ENCODE data around the gene SLCO1A2.
"Not testable (repeated sequence)": the region's sequence is repeated elsewhere in the genome, so short reads cannot be mapped to it uniquely, and the experiment has no call there.

The SLCO1A2 gene, protein sequence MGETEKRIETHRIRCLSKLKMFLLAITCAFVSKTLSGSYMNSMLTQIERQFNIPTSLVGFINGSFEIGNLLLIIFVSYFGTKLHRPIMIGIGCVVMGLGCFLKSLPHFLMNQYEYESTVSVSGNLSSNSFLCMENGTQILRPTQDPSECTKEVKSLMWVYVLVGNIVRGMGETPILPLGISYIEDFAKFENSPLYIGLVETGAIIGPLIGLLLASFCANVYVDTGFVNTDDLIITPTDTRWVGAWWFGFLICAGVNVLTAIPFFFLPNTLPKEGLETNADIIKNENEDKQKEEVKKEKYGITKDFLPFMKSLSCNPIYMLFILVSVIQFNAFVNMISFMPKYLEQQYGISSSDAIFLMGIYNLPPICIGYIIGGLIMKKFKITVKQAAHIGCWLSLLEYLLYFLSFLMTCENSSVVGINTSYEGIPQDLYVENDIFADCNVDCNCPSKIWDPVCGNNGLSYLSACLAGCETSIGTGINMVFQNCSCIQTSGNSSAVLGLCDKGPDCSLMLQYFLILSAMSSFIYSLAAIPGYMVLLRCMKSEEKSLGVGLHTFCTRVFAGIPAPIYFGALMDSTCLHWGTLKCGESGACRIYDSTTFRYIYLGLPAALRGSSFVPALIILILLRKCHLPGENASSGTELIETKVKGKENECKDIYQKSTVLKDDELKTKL

DNA sequence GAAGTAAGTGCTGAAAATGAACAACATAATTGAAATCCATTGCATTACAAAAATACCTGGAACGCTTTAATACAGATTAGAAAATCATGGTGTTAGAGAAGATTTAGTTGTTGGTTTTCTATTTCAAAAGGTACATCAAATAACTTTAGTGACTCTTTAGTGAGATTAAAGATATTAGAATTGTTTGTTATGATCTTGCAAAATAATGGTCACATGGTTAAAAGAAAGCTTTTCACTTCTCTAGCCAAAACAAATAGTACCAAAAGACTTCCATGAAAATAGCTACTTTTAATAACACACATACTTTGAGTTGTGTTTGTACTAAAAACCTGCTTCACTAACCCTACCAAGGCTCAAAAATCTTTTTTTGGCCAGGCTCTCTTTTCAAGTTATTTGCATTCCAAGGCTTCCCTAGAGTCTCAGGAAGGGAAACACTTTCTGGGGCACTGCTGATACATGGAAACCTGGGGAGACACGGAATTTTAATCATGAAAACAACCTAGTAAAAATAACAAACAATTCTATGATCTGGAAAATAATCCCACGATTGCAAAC, at the start of gene SLCO1A2:
SLCO1A2 (minus strand) TSS at position 147 of the 555 bp plus-strand sequence. CDS start 270 bp downstream, outside the sequence.
- DNase-seq (ENCODE audit: insufficient read length, low spot score) (no peak), FAIRE-seq (no peak)

DNA sequence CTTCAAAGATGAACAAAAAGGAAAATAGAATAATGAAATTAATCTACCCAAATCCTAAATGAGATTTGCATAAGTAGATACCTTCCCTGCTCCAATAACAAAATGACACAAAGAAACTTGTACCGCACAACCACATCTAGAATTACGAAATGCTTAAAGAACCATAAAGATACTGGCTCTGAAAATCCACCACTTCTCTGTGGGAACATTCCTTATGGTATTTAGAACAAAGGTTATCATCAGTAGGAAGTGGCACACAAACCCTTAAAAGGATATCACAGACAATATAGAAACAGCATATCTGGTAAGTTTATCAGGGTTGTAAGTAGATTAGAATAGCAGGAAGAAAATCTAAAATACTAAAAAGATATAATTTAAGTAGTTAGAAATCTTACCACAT, 49.5 kb upstream of the SLCO1A2 start:
- FAIRE-seq (no peak), DNase-seq (ENCODE audit: insufficient read length, low spot score) (no peak)

DNA sequence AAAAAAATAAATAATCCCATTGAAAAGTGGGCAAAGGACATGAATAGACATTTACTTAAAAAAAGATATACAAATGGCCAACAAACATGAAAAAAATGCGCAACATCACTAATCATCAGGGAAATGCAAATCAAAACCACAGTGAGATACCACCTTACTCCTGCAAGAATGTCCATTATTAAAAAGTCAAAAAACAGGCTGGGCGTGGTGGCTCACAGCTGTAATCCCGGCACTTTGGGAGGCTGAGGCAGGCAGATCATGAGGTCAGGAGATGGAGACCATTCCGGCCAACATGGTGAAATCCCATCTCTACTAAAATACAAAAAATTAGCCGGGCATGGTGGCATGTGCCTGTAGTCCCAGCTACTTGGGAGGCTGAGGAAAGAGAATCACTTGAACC, 46.6 kb upstream of the SLCO1A2 start:
- not testable (repeated sequence) for DNase-seq (ENCODE audit: insufficient read length, low spot score); FAIRE-seq

DNA sequence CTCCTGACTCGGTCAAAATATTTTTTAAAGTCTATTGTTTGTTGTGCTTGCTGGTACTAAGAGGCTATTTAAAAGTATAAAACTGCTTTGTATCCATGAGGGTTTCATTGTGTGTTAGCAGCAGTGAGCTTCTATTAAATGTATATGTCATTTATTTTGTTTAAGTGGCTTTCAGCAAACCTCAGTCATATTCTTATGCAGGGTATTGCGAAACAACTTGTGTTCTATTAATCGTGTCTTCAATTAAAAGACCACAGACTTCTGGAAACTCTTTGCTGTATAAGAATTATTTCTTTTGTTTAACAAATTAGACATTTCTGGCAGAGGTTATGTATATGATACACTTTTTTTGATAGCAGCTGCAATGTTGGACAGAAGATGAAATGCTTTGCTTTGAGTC, 44.5 kb upstream of the SLCO1A2 start:
- no peak for FAIRE-seq

DNA sequence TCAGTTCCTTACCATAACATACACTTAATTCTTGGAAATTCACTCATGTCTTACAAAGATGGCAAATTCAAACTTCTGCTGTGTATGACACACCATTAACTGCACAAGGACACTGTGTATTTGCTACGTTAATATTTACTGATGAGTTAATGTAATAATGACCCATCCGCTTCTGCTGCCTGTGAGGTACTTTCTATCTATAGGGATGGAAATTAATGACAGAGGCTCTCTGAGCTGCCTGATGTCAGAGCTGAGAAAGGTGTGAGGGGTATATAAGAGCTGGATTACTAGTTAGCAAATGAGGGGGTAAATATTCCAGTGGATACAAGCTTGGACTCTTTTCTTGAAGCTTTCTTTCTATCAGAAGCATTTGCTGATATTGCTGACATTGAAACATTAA, 37.9 kb upstream of the SLCO1A2 start, which contains the start of gene IAPP:
IAPP (plus strand) TSS at position 301 of the 400 bp plus-strand sequence. CDS start 450 bp downstream, outside the sequence.
- FAIRE-seq (no peak), DNase-seq (ENCODE audit: insufficient read length, low spot score) (no peak)

More for the DNA sequence above, 44.5 kb upstream of the SLCO1A2 start:
- no peak for DNase-seq (ENCODE audit: insufficient read length, low spot score)

DNA sequence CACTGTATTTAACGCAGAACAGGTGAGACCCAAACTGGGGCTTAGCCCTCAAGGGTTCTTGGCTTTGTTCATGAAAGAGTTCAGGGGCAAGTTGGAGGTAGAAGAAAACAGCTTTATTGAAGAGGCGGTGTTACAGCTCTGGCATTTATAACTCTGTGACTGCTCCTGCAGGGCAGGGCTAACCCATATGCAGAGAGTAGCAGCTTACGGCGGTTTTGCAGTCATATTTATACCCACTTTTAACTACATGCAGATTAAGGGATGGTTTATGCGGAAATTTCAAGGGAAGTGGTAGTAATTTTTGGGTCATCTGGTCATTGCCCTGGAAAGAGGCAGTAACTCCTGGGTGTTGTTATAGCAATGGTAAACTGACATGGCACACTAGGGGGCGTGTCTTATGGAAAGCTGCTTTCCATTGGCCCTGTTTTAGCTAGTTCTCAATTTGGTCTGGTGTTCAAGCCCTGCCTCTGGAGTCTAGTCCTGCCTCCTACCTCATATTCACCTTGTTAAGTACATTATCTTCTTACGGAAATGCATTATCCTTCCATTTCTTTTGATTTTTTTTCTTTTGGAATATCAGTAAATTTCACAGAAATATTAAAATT, 36.2 kb upstream of the SLCO1A2 start:
- no peak for FAIRE-seq
- no peak for DNase-seq (ENCODE audit: insufficient read length, low spot score)

DNA sequence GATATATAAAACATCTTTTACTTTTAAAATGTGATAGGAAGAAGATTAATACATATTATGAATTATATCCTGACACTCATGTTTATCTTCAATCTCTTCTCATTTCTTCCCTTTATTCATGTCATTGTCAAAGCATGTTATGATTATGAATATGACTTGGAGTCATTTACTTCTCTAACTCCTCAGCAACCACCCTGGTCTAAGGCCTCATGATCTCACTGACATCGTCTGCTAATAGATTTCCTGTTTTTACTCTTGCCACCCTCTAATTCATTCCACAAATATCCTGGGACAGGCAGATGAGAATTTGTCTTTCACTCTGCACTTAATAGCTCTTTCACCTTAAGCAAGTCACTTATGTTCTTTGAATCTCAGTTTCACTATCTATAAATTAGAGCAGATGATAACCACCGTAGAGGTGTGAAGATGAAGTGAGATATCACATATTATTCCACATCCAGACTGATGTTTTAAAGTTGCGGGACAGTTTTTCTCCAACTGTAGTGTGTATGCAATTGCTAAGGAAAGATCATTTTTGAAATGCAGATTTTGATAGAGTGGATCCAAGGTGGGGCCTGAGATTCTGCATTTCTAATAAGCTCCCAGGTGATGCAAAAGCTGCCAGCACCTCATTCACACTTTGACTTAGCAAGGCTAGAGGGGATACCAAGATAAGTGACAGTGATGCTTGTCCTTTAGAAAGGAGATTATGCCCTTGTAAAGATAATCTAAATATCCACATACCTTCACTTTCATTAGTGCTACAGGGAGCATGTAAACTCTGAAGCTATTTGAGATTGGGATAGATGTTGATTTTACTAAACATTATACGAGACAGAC, 34.6 kb upstream of the SLCO1A2 start:
- DNase-seq (ENCODE audit: insufficient read length, low spot score) (no peak), FAIRE-seq (no peak)

DNA sequence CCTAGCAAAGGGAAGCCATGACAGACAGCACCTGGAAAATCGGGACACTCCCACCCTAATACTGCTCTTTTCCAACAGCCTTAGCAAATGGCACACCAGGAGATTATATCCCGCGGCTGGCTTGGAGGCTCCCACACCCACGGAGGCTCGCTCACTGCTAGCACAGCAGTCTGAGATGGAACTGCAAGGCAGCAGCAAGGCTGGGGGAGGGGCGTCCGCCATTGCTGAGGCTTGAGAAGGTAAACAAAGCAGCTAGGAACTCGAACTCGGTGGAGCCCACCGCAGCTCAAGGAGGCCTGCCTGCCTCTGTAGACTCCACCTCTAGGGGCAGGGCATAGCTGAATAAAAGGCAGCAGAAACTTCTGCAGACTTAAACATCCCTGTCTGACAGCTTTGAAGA, 25.9 kb upstream of the SLCO1A2 start:
- DNase-seq (ENCODE audit: insufficient read length, low spot score); FAIRE-seq: not testable (repeated sequence)

DNA sequence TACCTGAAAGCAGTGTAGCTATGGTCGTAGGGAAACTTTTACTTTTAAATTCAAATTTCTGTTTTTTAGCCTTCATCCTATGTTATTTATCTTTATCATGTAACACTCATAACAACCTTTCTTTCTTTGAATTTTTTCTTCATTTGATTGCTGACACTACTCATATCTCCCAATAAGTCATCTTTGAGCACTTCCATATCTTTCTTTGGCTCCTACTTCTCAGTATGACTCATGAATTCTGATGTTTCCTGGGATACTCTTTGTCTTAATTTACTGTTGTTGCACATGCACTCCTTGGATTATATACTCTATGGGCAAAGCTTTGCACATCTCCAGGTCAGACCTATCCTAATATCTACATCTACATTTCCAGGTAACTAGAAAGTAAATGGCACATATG, 19.9 kb upstream of the SLCO1A2 start:
- no peak for DNase-seq (ENCODE audit: insufficient read length, low spot score)
- no peak for FAIRE-seq

DNA sequence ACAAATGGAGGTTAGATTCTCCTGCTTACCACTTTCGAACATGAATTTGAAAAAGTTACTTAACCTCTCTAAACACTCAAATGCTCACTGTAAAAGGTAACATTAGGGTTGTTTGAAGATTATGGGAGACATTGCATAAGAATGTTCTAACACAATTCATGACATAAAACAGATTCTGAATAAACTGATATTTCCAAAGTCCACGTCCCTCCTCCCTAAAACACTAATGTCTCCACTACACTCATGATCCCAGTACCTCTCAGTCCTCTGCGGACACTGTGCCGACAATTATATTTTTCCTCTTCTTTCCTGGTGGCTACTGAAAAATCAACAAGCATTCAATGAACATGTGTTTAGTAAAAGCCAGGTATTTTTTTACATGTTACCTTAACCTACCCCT, 19.2 kb upstream of the SLCO1A2 start:
- FAIRE-seq (no peak), DNase-seq (ENCODE audit: insufficient read length, low spot score) (no peak)

DNA sequence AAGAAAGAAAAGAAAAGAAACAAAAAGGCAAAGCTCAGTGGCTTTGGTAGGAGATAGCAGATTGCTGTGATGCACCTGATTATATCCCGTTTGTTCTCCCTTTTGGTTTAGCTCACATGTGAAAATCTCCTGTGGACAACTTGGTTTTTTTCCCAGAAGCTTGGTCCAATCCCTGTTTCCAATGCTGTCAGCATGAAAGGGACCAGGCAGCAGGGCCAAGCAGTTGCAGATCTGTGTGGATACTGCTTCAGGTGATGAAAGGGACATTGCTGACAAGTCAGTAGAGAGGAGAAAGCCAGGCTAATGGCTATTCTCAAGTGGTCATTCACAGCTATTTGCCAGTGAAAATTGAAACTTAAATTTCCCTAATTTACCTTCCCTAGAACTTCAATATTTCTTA, 18.8 kb upstream of the SLCO1A2 start:
- FAIRE-seq (no peak), DNase-seq (ENCODE audit: insufficient read length, low spot score) (no peak)

DNA sequence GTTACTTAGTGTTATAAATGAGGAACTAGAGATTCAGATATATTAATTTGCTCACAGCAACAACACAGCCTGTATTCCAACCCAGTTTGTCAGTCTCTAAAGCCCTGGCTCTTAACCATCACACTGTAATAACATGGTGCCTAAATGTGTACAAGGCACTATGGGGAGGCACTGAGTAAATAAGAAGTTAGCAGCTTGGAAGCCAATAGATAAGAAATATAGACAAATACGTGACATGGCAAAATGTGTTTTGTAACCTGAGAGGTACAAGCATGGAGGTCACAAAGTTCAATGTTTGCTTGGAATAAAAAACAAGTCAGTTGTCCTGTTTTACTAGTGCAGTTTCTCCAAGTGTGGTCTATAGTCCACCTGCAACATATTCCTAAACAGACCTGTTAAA, 16.3 kb upstream of the SLCO1A2 start:
- DNase-seq (ENCODE audit: insufficient read length, low spot score), result no peak
- FAIRE-seq, result no peak

DNA sequence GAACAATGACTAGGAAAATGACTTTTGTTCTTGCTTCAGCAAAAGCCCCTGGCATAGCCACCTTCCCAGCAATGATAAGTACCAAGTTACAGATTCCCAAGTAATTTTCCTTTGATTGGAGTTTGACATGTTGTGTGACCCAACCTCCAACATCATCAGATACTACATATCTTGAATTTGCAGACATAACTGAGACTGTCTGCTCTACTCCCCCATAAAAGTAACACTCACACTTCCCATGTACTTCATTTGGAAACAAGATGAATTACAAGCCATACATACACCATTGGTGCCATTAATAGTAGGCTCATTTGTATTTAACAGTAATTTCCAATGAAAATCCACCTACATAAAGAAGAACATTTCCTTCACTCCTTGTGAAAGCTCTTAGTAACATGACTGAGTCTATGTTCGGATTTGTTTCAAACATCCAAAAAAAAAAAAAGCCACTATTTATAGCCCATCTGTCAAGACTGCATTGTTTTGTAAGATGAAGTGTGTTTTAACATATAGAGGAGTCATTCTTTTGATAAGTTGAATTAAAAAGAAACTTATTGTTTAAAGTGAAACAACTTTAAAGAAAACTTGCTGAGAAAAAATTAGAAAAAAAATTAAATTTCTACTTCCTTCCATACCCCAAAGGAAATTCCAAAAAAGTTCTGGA, 12.0 kb upstream of the SLCO1A2 start:
- no peak for FAIRE-seq

DNA sequence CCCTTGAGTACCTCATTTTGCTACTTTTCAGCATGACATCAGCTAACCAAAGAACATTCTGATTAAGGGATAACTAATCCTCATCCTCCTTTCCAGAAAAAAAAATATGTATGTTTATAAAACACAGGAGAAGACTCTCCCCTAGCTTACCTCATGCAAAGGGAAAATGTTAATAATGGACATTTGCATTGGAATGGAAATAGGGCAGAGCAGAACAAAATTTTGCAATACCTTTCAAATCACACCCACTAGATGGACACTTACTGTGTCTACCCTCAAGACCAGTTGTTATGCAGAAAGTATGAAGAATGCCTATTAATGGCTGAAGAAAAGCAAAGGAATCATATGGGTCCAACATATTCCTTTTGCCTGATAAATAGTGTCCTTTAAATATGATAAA, 8.9 kb upstream of the SLCO1A2 start:
- FAIRE-seq (no peak), DNase-seq (ENCODE audit: insufficient read length, low spot score) (no peak)

More for the DNA sequence above, 12.0 kb upstream of the SLCO1A2 start:
- no peak for DNase-seq (ENCODE audit: insufficient read length, low spot score)

DNA sequence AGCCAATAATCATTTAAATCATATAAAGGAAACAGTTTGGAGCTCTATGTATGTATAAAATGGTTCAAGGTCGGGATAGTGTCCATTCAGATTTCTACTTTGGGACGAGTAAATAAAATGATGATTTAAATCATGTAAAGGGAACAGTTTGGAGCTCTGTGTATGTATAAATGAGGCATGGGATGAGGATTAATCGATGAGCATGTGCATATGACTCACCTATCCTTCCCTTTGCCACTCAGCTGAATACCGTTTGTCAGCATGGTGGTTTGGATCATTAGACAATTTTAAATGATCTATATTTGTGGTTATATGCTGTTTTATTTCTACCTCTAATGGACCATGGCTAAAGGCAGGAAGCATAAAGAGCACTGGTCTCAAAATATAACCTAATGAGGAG, 7.1 kb upstream of the SLCO1A2 start:
- FAIRE-seq (no peak), DNase-seq (ENCODE audit: insufficient read length, low spot score) (no peak)

DNA sequence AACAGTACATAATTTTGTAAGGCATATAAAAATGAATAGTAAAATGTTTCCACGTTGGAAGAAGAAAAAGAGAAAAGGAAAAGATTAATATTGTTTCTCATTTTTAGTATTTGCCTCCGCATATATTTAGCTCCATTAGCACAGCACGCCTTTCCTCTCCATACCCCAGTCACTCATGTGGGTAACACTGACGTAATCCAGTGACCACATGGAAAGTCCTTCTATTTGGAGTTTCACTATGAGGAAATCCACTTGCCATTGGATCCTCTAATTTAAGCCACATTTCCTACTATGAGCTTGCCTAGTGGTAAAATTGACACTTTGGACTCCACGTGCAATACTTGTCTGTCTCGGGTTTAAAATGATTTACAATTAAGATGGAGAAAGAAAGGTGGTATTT, 5.7 kb upstream of the SLCO1A2 start:
- DNase-seq (ENCODE audit: insufficient read length, low spot score), result no peak
- FAIRE-seq, result no peak

DNA sequence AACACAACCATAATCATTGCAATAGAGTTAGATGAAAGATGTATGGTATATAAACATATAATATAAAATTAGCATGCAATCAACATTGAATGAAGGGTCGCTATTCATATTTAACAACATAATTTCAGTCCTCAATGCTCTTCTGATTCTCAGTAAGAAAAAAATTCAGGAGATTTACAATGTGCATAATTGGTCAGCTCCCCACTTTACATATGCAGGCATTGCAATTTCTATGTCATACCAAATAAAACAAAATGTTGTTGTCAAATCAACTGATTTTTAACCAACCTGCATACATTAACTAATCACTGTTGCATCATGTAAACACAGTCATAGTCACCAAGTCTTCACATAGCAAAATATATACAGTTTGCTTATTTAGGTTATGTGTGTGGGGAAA, 5.2 kb upstream of the SLCO1A2 start:
- DNase-seq (ENCODE audit: insufficient read length, low spot score) (no peak), FAIRE-seq (no peak)

DNA sequence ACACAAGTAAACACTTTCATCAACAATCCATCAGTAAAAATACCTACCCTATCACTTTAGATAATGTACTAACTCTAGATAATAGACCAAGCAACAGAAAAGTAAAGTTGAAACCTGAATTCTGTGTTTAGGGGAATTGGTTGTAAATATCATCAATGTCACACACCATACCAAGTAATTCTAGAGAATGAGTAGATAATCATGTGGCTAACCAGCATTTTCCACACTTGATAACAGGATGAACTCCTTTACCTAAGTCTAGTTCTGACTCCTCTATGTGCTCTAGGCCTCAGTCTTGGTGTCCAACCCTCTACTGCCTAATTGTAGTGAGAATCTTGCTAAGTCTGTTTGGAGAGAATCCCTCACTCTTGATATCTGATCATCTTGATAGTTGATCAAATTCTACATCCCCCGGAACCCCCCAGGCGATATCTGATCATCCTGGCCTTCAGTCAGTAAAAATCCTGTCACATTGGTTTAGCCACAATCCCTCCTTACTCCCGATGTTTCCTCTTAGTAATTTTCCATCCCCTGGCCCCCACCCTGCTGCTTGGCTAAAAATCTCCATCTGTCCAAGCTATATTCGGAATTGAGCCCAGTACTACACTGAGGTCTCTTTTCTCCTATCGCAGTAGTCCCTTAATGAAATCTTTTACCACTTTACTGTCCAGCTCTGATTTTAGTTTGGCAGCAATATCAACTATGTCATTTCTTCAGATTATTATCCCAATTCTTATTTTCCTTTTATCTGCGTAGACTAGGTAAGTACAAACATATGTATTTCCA, 3.4 kb upstream of the SLCO1A2 start:
- no peak for DNase-seq (ENCODE audit: insufficient read length, low spot score)
- FAIRE-seq, result no peak

DNA sequence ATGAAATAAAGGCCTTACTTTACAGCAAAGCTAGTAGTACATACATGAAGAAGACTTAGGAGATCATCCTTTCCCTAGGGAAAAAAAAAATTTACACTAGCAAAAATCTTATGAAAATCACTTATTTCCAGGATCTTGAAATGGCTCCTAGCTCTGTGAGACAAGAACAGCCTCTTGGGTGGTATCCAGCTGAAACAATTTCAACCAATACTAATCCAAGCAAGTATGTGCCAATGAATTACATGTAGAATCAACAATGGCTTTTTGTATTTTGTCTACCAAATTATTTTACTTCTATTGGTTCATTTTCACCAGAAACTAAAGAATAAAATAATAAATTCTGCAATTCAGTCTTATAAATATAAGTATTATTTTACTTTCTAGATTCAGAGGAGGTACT, 2.7 kb upstream of the SLCO1A2 start:
- DNase-seq (ENCODE audit: insufficient read length, low spot score), result no peak
- FAIRE-seq, result no peak
